ENCODE results near the gene EIPR1. TPM values are rescaled to one million over a fixed set of nuclear protein-coding genes. Genes with fewer than 3 reads are reported as not detected.
"Not testable (repeated sequence)": the region's sequence is repeated elsewhere in the genome, so short reads cannot be mapped to it uniquely, and the experiment has no call there.

Gene EIPR1
- total RNA-seq, 1 donor from 2014 or later: 27.8 TPM

GRCh38 chr2:3285901-3286645 is 91.5 kb downstream of the EIPR1 start:
- Histone ChIP-seq H4K20me1 (ENCODE audit: insufficient read depth, low read length) (peaks cover 70% of the 10 kb centered on the region), H3K27me3 (ENCODE audit: insufficient read depth, low read length) (no peaks in the 10 kb centered on the region), H3K9me3 (ENCODE audit: insufficient read depth, low read depth, low read length) (no peaks in the 10 kb centered on the region), H3K27ac (ENCODE audit: low read depth, low read length) (no peak overlapping the region), H3K79me2 (ENCODE audit: insufficient read depth, low read length) (peaks cover 9% of the 10 kb centered on the region), H2AFZ (ENCODE audit: low read depth, low read length) (no peak overlapping the region), H3K4me2 (ENCODE audit: low read length) (no peak overlapping the region), H3K9ac (ENCODE audit: low read length) (no peak overlapping the region), H3K4me1 (ENCODE audit: insufficient read depth, low read length) (peaks cover 16% of the 10 kb centered on the region), H3K4me3 (ENCODE audit: insufficient read depth, low read depth, low read length) (no peak overlapping the region), H3K36me3 (ENCODE audit: insufficient read depth, low read length) (no peaks in the 10 kb centered on the region)
- FAIRE-seq: no peak
- Mint-ChIP-seq H3K27ac (ENCODE audit: unreplicated experiment) (no peak overlapping the region), H3K4me1 (ENCODE audit: low read depth, unreplicated experiment) (peaks cover 8% of the 10 kb centered on the region), H3K9me3 (ENCODE audit: unreplicated experiment) (peaks cover 6% of the 10 kb centered on the region), H3K27me3 (ENCODE audit: low read depth, unreplicated experiment) (no peaks in the 10 kb centered on the region), H3K4me3 (ENCODE audit: unreplicated experiment) (no peak overlapping the region), H3K36me3 (ENCODE audit: low read depth, unreplicated experiment) (peaks cover 20% of the 10 kb centered on the region)
- DNase-seq (ENCODE audit: low read depth): no peak
- TF ChIP-seq CTCF (IDR thresholded peaks at IDR 0.05; ENCODE audit: insufficient read depth, low read depth, low read length): no peak
- no peak for TF ChIP-seq EZH2 (IDR thresholded peaks at IDR 0.05; ENCODE audit: insufficient read depth, low read length)

GRCh38 chr2:3284657-3285630 is 92.7 kb downstream of the EIPR1 start:
- no peak overlapping the region for H3K27ac ChIP-seq (ENCODE audit: low read depth, low read length)
- H3K4me1 ChIP-seq (ENCODE audit: insufficient read depth, low read length): peaks cover 16% of the 10 kb centered on the region
- Mint-ChIP-seq H3K27me3 (ENCODE audit: low read depth, unreplicated experiment) (no peaks in the 10 kb centered on the region), H3K4me1 (ENCODE audit: low read depth, unreplicated experiment) (peaks cover 8% of the 10 kb centered on the region), H3K4me3 (ENCODE audit: unreplicated experiment) (no peak overlapping the region), H3K9me3 (ENCODE audit: unreplicated experiment) (peaks cover 6% of the 10 kb centered on the region), H3K36me3 (ENCODE audit: low read depth, unreplicated experiment) (peaks cover 24% of the 10 kb centered on the region), H3K27ac (ENCODE audit: unreplicated experiment) (no peak overlapping the region)
- H3K36me3 ChIP-seq (ENCODE audit: insufficient read depth, low read length): no peaks in the 10 kb centered on the region
- peaks cover 70% of the 10 kb centered on the region for H4K20me1 ChIP-seq (ENCODE audit: insufficient read depth, low read length)
- FAIRE-seq (no peak), DNase-seq (ENCODE audit: low read depth) (no peak)
- H3K9me3 ChIP-seq (ENCODE audit: insufficient read depth, low read depth, low read length): no peaks in the 10 kb centered on the region
- H3K4me3 ChIP-seq (ENCODE audit: insufficient read depth, low read depth, low read length): no peak overlapping the region
- H3K4me2 ChIP-seq (ENCODE audit: low read length): no peak overlapping the region
- H2AFZ ChIP-seq (ENCODE audit: low read depth, low read length): no peak overlapping the region
- no peak overlapping the region for H3K9ac ChIP-seq (ENCODE audit: low read length)
- H3K79me2 ChIP-seq (ENCODE audit: insufficient read depth, low read length): peaks cover 9% of the 10 kb centered on the region
- no peaks in the 10 kb centered on the region for H3K27me3 ChIP-seq (ENCODE audit: insufficient read depth, low read length)
- TF ChIP-seq EZH2 (IDR thresholded peaks at IDR 0.05; ENCODE audit: insufficient read depth, low read length): no peak

GRCh38 chr2:3283876-3284656 is 93.6 kb downstream of the EIPR1 start:
- peaks cover 16% of the 10 kb centered on the region for H3K36me3 Mint-ChIP-seq (ENCODE audit: low read depth, unreplicated experiment)
- not testable (repeated sequence) for H3K4me3 ChIP-seq (ENCODE audit: insufficient read depth, low read depth, low read length); H3K79me2 ChIP-seq (ENCODE audit: insufficient read depth, low read length); H2AFZ ChIP-seq (ENCODE audit: low read depth, low read length); FAIRE-seq; H3K36me3 ChIP-seq (ENCODE audit: insufficient read depth, low read length); H3K9ac ChIP-seq (ENCODE audit: low read length); H3K27ac Mint-ChIP-seq (ENCODE audit: unreplicated experiment); H3K9me3 ChIP-seq (ENCODE audit: insufficient read depth, low read depth, low read length); H3K4me3 Mint-ChIP-seq (ENCODE audit: unreplicated experiment); H3K9me3 Mint-ChIP-seq (ENCODE audit: unreplicated experiment); H3K27me3 ChIP-seq (ENCODE audit: insufficient read depth, low read length); H3K4me1 Mint-ChIP-seq (ENCODE audit: low read depth, unreplicated experiment); H3K4me2 ChIP-seq (ENCODE audit: low read length); DNase-seq (ENCODE audit: low read depth); H3K27ac ChIP-seq (ENCODE audit: low read depth, low read length); H3K27me3 Mint-ChIP-seq (ENCODE audit: low read depth, unreplicated experiment)
- H3K4me1 ChIP-seq (ENCODE audit: insufficient read depth, low read length): peaks cover 16% of the 10 kb centered on the region
- peaks cover 61% of the 10 kb centered on the region for H4K20me1 ChIP-seq (ENCODE audit: insufficient read depth, low read length)
